Activated gamma-delta T cell (primary cell): ENCODE measurements around the gene CCDC15.

Source experiments
- DNase-seq: peaks from one replicate; lab custom pipeline; 2025; lab: John Stamatoyannopoulos, UW
- total RNA-seq, 2 donors: gene quantifications; one replicate each; lab custom pipeline; 2026; lab: John Stamatoyannopoulos, UW

Gene CCDC15
- total RNA-seq = 10.9 to 11.2 reads per million in 2 donors

DNA sequence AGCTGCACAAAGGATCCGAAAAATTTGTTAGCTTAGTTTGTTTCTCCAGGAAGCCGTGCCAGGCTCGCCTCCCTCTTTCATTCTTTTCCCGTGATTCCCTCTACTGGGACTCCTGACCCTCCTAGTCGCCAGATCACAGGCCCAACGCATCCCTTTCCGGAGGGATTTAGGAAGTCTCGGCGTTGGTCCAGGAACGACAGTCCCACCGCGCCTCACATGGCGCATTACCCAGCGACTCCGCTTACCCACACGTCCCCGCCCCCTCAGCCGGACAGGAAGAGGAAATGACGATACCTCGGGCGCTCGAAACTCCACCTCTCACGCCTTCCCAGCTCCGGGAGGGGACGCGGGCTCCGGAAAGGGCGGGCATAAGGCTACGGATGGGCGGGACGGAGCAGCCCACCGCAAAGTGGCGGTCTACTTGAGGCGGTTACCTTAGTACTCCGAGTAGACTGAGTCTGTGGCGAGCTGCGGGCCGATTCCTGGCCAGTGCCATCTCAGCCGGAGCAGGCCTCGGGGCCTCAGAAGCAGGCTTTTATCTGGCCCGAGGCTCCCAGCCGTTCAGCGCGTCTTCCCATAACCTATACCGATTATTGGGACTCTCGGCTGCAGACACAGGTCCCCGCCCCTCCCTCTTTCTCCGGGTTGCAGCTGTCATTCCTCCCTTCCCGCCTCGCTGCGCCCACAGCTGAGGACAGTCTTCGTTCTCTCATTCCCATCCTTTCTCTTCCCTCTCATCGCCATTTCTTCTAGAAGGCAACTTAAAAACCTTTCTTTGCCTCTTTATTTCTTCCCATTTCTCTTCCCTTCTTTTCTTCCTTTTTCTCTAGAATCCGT, at the start of gene CCDC15:
CCDC15 (plus strand) TSS at position 450 of the 837 bp plus-strand sequence. CDS start 531 bp downstream, outside the sequence.
- DNase-seq = peak; percentile 81

GRCh38 chr11:124915541-124916369, 38.2 kb upstream of the CCDC15 start:
- no peak for DNase-seq

DNA sequence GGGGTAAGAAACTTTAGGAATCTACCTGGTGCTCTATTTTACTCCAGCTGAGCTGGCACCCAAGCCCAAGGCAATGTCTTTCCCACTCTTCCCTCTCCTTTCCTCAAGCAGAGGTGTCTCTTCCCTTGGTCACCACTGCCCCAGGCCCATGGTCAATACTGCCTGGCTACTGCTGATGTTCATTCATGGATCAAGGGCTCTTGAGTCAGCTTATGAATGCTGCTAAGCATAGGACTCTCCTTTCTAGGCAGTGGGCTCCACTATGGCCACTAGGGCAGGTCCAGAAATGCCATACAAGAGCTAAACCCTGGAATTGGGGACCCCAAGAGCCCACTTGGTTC, 37.7 kb upstream of the CCDC15 start:
- DNase-seq = no peak

- DNase-seq = no peak
These were observed 36.8 kb upstream of the CCDC15 start for GRCh38 chr11:124917115-124917637.

DNA sequence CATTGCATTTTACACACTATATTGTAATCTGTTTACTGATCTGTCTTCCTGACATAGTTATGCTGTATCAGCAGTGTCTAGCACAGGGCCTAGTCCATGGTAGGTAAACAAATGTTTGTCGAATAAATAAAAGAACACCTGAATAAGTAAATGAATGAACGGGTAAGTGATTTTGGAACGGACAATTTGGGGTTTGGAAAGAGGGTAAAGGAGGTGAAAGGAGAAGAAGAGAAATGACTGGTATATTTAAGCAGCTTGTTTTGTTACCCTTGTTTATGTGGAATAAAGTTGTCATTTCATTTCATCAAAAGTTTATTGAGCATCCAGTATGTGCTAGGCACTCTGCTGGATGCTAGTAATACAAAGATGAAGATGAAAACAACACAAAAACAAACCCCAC, 35.1 kb upstream of the CCDC15 start, which contains the start of gene HEPN1:
HEPN1 (plus strand) TSS at position 301 of the 400 bp plus-strand sequence.
- no peak for DNase-seq

GRCh38 chr11:124919898-124920297, 34.1 kb upstream of the CCDC15 start:
- no peak for DNase-seq

- DNase-seq = no peak
These were observed 33.6 kb upstream of the CCDC15 start for GRCh38 chr11:124920356-124920755.

GRCh38 chr11:124920870-124921609, 33.0 kb upstream of the CCDC15 start:
- peak; percentile 64 for DNase-seq

- no peak for DNase-seq
These were observed 31.2 kb upstream of the CCDC15 start for GRCh38 chr11:124922831-124923230.

DNA sequence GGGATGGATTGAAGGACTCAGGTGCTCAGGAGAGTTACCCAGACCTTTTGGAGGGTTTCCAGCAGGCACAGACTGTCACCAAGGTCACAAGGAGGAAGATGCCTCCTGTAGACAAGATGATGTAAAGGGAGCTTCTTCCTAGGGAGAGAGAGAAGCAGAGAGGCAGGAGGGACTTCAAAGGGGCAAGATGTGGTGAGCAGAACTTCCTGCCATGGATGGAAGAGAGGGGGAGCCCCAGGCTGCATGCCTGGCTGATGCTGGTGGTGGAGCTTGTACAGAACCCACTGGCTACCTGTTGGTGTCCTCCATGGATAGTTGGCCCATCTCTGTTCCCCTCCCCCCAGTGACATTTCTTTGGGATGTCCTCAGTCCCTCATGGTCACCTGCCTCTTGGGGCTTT, 30.7 kb upstream of the CCDC15 start:
- no peak for DNase-seq

DNA sequence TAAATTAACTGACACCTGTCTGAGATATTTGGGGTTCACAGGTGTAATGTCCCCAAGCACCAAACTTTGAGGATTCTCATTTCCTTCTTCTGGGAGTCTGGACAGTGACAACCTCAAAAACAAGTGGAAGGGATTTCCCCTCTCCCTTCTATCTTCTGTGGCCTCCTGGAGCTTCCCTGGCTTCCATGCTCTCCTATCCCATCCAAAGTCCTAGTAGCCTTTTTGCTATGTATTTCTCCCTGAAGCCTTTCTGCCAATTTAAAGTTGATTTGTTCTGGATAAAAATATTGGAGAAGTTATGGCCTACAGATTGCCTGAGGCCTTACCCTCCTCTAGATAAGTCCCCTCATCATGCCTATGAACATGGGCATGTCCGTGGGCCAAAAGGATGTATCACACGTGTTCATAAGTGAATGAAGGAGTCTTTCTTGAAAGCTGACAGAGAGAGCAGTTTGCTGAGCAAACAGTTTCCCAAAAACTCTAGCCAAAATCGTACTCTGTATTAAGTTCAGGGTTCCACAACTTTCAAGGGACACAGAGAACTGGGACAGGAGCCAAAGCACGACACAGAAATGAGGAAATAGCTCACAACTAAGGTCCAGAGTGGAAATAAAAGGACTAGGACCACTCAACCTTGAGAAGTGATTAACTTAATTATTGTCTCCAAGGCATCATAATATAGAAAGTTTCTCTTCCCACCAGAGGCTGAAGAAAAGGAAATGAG, 24.9 kb upstream of the CCDC15 start:
- DNase-seq = no peak

DNA sequence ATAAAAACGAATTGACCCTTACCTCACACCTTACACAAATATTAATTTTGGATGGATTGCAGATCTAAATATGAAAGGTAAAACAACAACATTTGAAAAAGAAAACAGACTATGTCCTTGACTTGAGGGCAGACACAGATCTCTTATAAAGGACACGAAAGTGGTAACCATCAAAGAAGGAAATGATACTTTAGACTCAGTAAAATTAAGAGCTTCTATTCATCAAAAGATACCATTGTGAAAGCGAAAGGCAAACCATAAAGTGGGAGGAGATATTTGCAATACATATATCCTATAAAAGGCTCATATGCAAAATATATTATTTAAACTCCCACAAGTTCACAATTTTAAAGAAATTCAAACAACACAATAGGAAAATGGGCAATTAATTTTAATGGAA, 23.2 kb upstream of the CCDC15 start:
- no peak for DNase-seq

DNA sequence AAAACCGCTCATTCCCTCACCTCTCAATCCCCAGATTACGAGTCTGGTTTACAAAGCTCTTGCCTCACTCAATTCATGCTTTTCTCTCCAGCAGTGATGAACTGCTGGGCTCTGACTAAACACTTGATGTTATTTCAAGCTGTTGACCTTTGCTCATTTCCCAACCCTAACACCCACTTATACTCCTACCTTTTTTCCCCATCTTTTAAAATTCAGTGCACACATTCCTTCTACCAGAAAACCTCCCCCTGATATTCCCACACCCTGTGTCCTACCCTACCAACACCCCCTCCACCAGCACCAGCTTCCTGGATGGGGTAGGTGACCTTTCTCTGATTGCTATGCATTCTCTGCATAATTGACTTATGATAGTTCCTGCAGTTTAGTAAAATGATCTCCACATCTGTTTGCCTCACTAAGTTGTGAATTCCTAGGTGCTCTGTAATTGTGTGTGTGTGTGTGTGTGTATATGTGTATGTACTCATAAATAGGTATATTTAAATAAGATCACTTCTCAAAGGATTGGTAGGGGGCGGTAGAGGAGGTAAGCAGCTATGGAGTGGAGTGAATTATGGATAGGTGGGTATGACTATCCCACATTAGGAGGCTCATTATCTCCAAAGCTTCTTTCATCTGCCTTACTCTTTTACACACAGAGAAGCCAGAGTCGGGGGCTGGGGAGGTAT, 19.0 kb upstream of the CCDC15 start:
- DNase-seq = no peak

DNA sequence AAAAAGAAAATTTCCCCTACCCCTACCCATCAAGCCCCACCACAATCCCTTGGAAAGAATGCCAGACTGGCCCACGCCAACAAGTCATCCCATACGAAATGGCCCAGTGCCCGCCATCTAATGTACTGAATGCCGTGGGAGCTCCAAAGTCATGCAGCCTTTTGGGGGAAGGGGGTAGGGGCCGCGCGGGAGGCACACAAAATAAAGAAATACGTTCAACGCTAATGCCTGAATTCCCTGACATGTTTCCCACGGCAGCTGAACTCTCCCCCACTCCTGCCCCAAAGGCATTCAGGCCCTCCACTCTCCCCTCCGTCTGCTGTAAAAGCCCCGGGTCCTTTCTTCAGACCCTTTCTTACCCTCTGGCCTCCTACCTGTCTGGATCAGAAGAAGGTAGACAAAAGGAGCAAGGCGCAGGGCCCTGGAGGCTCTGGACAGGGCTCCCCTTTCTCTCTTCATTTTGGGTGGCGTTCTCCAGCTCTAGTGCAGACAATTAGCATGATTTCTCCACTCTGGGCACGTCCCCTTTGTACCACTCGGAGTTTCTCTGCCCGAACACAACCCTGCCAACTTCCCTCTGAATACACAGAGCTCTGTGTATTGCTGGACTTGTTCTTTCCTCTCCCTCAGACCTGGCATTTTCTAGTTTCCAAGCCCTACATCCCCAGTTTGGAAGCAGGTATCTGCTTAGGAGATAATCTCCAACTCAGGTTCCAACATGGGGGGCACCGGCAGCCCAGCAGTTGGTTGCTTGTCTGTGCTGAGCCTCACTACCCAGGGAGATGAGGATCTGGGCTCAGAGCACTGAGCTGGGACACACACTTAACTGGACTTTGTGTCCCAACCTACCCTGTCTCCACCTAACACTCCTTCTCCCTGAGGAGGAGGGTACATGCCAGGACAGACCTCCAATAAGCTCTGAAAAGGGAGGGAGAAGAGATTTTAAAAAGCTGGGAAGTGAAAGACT, 18.2 kb upstream of the CCDC15 start, which contains the start of gene HEPACAM:
HEPACAM (minus strand) TSS at position 500 of the 967 bp plus-strand sequence; CDS start at position 459, 41 bp downstream.
- no peak for DNase-seq

DNA sequence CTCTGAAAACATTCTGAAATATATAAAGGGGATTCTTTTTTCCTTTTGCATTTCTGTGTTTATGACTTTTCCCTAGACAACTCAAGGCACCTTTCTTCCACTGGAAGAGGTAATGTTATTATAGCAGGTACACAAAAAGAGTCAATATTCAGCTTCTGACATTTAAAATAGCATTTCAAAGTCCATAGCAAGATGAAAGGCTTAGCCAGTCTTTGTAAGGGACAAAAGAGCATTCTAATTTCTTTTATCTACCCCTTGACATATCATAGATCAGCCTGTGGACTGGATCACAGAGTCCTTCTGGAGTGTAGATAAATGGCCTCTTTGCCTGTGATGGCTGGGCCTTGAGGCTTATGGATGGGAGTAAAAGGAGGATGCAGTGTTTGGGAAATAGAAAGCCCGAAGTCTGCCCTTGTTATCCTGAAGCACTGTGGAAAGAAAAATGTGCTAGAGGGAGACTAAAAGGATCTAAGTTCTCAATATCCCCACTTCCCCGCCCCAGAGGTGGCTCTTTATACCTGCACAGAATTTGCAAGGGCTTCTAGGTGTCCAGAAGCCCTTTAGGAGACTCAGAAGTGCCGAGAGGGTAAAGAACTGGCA, 16.6 kb upstream of the CCDC15 start:
- DNase-seq = no peak

DNA sequence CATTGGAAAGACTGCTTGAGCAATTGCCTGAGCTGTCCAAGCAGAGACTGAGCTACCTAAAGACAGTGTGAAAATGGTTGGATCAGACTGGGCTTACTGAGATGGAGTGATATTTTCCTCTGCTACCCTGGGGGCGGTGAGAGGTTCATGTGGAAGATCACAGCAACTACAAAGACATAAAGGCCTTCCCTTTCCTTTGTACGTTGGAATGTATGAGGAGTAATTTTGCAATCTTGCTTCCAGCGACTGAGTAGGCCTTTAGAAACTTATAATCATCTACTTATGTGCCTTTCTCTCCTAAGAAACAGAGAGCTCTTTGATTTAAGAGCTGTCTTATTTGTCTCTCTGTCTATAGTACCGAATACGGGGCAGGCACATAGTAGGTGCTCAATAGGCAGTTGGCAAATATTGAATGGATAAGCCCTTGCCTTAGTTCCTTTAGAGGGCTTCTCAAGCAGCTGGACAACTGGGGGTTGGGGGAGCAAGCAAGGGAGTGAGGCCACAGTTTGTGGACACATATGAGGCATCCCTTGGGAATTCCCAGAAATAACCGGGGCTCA, 15.7 kb upstream of the CCDC15 start:
- DNase-seq = no peak

- DNase-seq = no peak
These were observed 15.0 kb upstream of the CCDC15 start for GRCh38 chr11:124938970-124939369.

DNA sequence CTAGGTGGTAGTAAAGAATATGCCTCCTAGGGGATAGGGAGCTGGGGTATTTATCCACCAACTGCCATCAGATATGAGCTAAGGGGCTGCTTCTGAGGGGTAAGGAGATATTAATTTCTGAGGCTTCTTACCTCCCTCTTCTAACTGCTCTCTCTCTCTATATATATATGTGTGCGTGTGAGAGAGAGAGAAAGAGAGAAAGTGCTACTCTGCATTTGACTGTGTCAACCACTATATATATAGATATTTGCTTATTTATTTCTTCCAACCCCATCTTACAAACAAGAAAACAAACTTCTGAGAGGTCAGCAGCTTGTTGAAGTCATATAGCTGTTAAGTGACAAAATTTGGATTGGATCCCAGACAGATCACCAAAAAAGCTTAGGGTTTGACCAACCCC, 12.3 kb upstream of the CCDC15 start:
- no peak for DNase-seq
